Stimulated activated memory B cell treated with anti-CD40 and anti-IgM and Interleukin-4, amounts not matched to agents 10 μg/mL and 1 μg/mL and 100 μg/mL, for 72 hours (primary cell): ENCODE measurements around the gene NUPR1.
"Not testable (repeated sequence)": the region's sequence is repeated elsewhere in the genome, so short reads cannot be mapped to it uniquely, and the experiment has no call there.

Source experiments
- ATAC-seq: fragments of 150-1000 bp; cut with Tn5 transposase; 2 replicates; pipeline ENCODE4 v1.10.0; 2021
- H3K27ac Mint-ChIP-seq: one replicate; pipeline ENCODE4 v1.8.0; 2022; ENCODE audit warnings: mild to moderate bottlenecking, mixed read lengths
- H3K27me3 Mint-ChIP-seq: one replicate; pipeline ENCODE4 v1.8.0; 2022; ENCODE audit warnings: mixed read lengths
- H3K36me3 Mint-ChIP-seq: one replicate; pipeline ENCODE4 v1.8.0; 2022; ENCODE audit warnings: mixed read lengths
- H3K4me1 Mint-ChIP-seq: one replicate; pipeline ENCODE4 v1.8.0; 2022; ENCODE audit warnings: mixed read lengths
- H3K4me3 Mint-ChIP-seq: one replicate; pipeline ENCODE4 v1.8.0; 2022; ENCODE audit warnings: mild to moderate bottlenecking, moderate library complexity, mixed read lengths
- H3K9me3 Mint-ChIP-seq: one replicate; pipeline ENCODE4 v1.8.0; 2022; ENCODE audit warnings: mixed read lengths

Gene NUPR1

DNA sequence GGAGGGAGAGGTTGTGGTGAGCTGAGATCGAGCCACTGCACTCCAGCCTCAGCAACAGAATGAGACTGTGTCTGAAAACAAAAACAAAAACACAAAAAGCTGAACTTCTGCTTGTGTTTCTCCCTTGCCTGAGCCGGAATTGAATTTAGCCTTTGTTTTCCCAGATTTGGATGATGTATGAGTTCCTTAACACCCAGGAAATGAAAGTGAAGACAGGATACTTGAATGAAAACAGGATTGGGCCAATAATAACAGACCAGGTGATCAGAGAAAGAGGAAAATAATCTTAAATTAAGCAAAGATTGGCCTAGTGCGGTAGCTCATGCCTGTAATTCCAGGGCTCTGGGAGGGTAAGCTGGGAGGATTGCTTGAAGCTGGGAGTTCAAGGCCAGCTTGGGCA lies 1.6 kb upstream of the NUPR1 start:
- ATAC-seq, result no peak
- Mint-ChIP-seq H3K27me3 (peaks cover 53% of the 10 kb centered on the region), H3K27ac (no peak overlapping the region), H3K4me1 (peaks cover 16% of the 10 kb centered on the region), H3K9me3 (no peaks in the 10 kb centered on the region), H3K36me3 (no peaks in the 10 kb centered on the region), H3K4me3 (no peak overlapping the region)

DNA sequence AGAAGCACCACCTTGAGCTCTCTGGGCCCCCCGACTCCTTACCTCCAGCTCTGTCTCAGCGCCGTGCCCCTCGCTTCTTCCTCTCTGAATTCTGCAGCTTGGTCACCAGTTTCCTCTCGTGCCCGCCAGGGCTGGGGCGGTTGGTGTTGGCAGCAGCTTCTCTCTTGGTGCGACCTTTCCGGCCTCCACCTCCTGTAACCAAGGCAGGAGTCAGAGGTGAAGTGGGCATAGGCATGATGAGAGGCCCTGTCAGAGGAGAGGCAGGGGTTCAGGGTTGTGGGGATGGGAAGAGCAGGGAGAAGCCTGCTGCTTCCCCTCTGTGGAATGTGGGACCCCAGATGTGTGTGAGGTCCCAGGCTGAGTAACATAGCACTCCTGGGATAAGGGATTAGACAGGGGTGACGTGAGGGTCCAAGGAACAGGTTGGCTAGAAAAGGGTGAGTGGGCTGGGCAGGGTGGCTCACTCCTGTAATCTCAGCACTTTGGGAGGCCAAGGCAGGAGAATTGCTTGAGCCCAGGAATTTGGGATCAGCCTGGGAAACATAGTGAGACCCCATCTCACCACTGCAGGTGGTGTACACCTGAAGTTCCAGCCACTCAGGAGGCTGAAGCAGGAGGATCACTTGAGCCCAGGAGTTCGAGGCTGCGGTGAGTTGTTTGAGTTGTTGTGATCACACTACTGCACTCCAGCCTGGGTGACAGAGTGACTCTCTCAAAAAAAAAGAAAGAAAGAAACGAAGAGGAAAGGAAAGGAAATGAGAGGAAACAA lies 626 bp downstream of the NUPR1 start:
- no peak for ATAC-seq
- no peak overlapping the region for H3K27ac Mint-ChIP-seq
- H3K4me3 Mint-ChIP-seq, result no peak overlapping the region
- H3K36me3 Mint-ChIP-seq, result no peaks in the 10 kb centered on the region
- peaks cover 53% of the 10 kb centered on the region for H3K27me3 Mint-ChIP-seq
- H3K9me3 Mint-ChIP-seq, result no peaks in the 10 kb centered on the region
- peaks cover 15% of the 10 kb centered on the region for H3K4me1 Mint-ChIP-seq

GRCh38 chr16:28537076-28537475 lies 1.7 kb downstream of the NUPR1 start:
- Mint-ChIP-seq H3K27me3 (peaks cover 42% of the 10 kb centered on the region), H3K9me3 (no peaks in the 10 kb centered on the region), H3K27ac (no peak overlapping the region), H3K4me3 (no peak overlapping the region), H3K36me3 (no peaks in the 10 kb centered on the region), H3K4me1 (peaks cover 10% of the 10 kb centered on the region)
- no peak for ATAC-seq

- peaks cover 15% of the 10 kb centered on the region for H3K4me1 Mint-ChIP-seq
- no peak overlapping the region for H3K4me3 Mint-ChIP-seq
- no peaks in the 10 kb centered on the region for H3K9me3 Mint-ChIP-seq
- H3K36me3 Mint-ChIP-seq, result no peaks in the 10 kb centered on the region
- H3K27ac Mint-ChIP-seq, result no peak overlapping the region
- H3K27me3 Mint-ChIP-seq, result peaks cover 35% of the 10 kb centered on the region
- ATAC-seq, result no peak
Observed at GRCh38 chr16:28534542-28535373, 4.0 kb downstream of the NUPR1 start.

GRCh38 chr16:28532940-28533647 lies 5.7 kb downstream of the NUPR1 start:
- Mint-ChIP-seq H3K4me3 (no peak overlapping the region), H3K27ac (no peak overlapping the region), H3K36me3 (no peaks in the 10 kb centered on the region), H3K9me3 (no peaks in the 10 kb centered on the region), H3K27me3 (peaks cover 23% of the 10 kb centered on the region), H3K4me1 (peaks cover 15% of the 10 kb centered on the region)
- no peak for ATAC-seq

- H3K4me3 Mint-ChIP-seq, result no peak overlapping the region
- peaks cover 15% of the 10 kb centered on the region for H3K4me1 Mint-ChIP-seq
- peak; percentile 66 for ATAC-seq
- H3K9me3 Mint-ChIP-seq, result no peaks in the 10 kb centered on the region
- H3K27me3 Mint-ChIP-seq, result peaks cover 13% of the 10 kb centered on the region
- H3K27ac Mint-ChIP-seq, result peak overlapping the region; percentile 23
- no peaks in the 10 kb centered on the region for H3K36me3 Mint-ChIP-seq
Observed at GRCh38 chr16:28531777-28532744, 6.7 kb downstream of the NUPR1 start.

- H3K36me3 Mint-ChIP-seq, result no peaks in the 10 kb centered on the region
- no peak overlapping the region for H3K4me3 Mint-ChIP-seq
- H3K4me1 Mint-ChIP-seq, result peaks cover 13% of the 10 kb centered on the region
- no peak for ATAC-seq
- no peak overlapping the region for H3K27ac Mint-ChIP-seq
- H3K27me3 Mint-ChIP-seq, result no peaks in the 10 kb centered on the region
- H3K9me3 Mint-ChIP-seq, result no peaks in the 10 kb centered on the region
Observed at GRCh38 chr16:28529124-28529523, 9.7 kb downstream of the NUPR1 start.

DNA sequence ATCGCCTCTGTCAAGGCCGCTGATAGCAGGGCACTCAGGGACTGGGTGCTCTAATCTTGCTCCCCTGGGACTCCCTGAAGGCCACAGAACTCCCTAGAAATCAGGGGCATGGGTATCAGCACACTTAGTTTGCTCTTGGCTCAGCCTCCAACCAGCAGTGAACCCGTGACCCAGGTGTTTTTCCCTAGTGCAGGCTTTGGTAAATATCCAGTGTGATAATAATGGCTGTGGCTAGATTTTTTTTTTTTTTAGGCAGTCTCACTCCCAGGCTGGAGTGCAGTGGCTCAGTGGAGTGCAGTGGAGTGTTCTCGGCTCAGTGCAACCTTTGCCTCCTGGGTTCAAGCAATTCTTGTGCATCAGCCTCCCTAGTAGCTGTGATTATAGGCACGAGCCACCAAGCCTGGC lies 10.3 kb downstream of the NUPR1 start:
- Mint-ChIP-seq H3K9me3 (no peaks in the 10 kb centered on the region), H3K27ac (no peak overlapping the region), H3K4me1 (peaks cover 13% of the 10 kb centered on the region), H3K4me3 (no peak overlapping the region), H3K36me3 (no peaks in the 10 kb centered on the region), H3K27me3 (no peaks in the 10 kb centered on the region)
- ATAC-seq, result no peak

GRCh38 chr16:28527985-28528384 lies 10.8 kb downstream of the NUPR1 start:
- no peaks in the 10 kb centered on the region for H3K36me3 Mint-ChIP-seq
- H3K27ac Mint-ChIP-seq, result no peak overlapping the region
- no peaks in the 10 kb centered on the region for H3K9me3 Mint-ChIP-seq
- H3K4me1 Mint-ChIP-seq, result peaks cover 17% of the 10 kb centered on the region
- no peak for ATAC-seq
- H3K4me3 Mint-ChIP-seq, result no peak overlapping the region
- H3K27me3 Mint-ChIP-seq, result no peaks in the 10 kb centered on the region

DNA sequence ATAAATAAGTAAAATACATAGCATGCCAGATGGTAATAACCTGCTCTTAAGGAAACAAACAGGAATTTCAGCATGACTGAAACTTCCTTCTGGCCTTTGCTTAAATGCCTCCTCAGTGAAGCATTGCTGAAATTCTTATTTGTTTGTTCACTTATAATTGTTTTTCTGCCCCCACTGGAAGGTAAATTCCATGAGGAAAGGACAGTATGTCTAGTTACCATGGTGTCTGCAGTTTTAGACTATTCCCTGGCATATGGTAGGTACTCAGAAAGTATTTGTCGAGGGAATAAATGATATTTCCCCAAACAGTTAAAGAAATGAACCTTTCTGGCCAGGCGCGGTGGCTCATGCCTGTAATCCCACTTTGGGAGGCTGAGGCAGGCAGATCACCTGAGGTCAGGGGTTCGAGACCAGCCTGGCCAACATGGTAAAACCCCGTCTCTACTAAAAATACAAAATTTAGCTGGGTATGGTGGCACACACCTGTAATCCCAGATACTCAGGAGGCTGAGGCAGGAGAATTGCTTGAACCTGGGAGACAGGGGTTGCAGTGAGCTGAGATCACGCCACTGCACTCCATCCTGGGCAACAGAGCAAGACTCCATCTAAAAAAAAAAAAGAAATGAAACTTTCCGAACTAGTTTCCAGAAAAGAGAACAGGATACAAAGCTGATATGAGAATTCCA lies 11.5 kb downstream of the NUPR1 start:
- H3K27me3 Mint-ChIP-seq, H3K27ac Mint-ChIP-seq, H3K36me3 Mint-ChIP-seq, H3K4me3 Mint-ChIP-seq, ATAC-seq, H3K9me3 Mint-ChIP-seq: not testable (repeated sequence)
- peaks cover 18% of the 10 kb centered on the region for H3K4me1 Mint-ChIP-seq

DNA sequence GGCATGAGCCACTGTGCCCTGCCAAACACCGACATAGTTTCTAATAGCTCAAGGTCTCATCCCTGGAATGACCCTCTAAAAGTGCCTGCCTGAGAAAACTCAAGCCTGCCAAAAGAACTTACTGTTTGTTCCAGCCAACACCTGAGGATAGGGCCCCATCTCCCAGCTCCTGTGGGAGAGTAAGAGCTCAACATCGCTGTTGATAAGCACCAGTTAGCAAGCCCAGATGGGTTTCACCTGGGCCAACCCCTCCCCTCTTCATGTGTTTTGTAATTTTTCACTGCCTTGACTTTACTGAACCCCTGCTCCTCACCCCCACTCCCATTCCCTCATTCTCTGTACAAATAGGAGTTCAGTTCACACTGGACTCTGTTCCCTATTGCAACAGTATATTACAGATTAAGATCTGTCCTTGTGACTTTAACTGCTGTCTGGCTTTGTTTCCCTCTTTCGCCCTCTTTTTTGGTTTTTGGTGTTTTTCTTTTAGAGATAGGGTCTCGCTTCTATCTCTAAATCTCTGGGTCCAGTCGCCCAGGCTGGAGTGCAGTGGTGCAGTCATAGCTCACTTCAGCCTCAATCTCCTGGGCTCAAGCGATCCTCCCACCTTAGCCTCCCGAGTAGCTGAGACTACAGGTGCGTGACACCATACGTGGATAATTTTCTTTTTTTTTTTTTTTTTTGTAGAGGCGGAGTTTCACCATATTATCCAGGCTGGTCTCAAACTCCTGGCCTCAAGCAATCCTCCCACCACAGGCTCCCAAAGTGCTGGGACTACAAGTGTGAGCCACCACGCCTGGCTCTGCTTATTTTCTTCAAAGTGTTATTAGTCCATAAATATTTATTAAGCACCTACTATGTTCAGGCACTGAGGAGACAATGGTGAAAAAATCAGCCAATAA lies 12.3 kb downstream of the NUPR1 start:
- no peaks in the 10 kb centered on the region for H3K9me3 Mint-ChIP-seq
- no peak overlapping the region for H3K27ac Mint-ChIP-seq
- ATAC-seq, result no peak
- no peaks in the 10 kb centered on the region for H3K36me3 Mint-ChIP-seq
- no peak overlapping the region for H3K4me3 Mint-ChIP-seq
- H3K4me1 Mint-ChIP-seq, result peaks cover 11% of the 10 kb centered on the region
- H3K27me3 Mint-ChIP-seq, result no peaks in the 10 kb centered on the region

DNA sequence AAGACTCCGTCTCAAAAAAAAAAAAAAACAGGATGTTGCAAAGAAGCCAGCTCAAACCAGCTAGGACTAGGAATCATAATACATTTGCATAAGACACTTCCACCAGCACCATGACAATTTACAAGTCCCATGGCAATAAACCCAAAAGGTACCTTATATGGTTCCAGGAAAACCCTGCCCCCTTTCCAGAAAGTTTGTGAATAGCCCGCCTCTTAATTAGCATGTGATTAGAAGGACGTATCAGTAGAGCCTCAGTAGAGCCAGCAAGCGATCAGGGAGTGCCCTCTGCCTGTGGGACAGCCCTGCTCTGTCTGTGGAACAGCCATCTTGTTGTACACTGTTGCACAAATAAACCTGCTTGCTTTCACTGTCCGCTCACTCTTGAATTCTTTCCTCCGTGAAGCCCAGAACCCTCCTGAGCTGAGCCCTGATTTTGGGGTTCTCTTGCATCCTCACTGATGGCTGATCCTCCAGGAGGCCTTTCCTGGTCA lies 14.0 kb downstream of the NUPR1 start:
- ATAC-seq, result peak; percentile 41
- H3K36me3 Mint-ChIP-seq, result no peaks in the 10 kb centered on the region
- H3K27me3 Mint-ChIP-seq, result peaks cover 9% of the 10 kb centered on the region
- no peak overlapping the region for H3K27ac Mint-ChIP-seq
- H3K9me3 Mint-ChIP-seq, result no peaks in the 10 kb centered on the region
- H3K4me3 Mint-ChIP-seq, result no peak overlapping the region
- H3K4me1 Mint-ChIP-seq, result peaks cover 11% of the 10 kb centered on the region

DNA sequence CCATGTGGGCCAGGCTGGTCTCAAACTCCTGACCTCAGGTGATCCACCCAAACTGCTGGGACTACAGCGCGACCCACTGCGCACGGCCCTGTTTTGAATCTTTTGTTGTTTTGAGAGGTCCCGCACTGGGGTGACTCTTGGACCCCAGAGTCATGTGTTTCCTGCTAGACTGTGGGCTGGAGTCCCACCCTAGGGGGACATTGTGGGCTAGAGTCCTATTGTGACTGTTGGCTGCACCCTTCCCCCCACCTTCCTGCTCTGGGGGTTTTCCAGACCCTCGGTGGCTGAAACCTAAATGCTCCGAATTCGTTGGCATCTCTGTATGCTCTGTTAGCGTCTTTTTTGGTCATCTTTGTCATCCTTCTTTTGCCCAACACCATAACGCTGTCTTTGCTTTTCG lies 16.0 kb downstream of the NUPR1 start:
- Mint-ChIP-seq H3K9me3 (no peaks in the 10 kb centered on the region), H3K27ac (no peak overlapping the region), H3K27me3 (peaks cover 14% of the 10 kb centered on the region), H3K36me3 (no peaks in the 10 kb centered on the region), H3K4me3 (no peak overlapping the region), H3K4me1 (peaks cover 11% of the 10 kb centered on the region)
- ATAC-seq, result peak; percentile 76
